IPS-NIHi11 (cell line): ENCODE measurements around the gene PLEKHA6.
"Not testable (repeated sequence)": the region's sequence is repeated elsewhere in the genome, so short reads cannot be mapped to it uniquely, and the experiment has no call there.

Experiments
- DNase-seq: peaks from one replicate; pipeline ENCODE4 v3.0.0; 2012; ENCODE audit warnings: mixed read lengths, low spot score

The PLEKHA6 gene

DNA sequence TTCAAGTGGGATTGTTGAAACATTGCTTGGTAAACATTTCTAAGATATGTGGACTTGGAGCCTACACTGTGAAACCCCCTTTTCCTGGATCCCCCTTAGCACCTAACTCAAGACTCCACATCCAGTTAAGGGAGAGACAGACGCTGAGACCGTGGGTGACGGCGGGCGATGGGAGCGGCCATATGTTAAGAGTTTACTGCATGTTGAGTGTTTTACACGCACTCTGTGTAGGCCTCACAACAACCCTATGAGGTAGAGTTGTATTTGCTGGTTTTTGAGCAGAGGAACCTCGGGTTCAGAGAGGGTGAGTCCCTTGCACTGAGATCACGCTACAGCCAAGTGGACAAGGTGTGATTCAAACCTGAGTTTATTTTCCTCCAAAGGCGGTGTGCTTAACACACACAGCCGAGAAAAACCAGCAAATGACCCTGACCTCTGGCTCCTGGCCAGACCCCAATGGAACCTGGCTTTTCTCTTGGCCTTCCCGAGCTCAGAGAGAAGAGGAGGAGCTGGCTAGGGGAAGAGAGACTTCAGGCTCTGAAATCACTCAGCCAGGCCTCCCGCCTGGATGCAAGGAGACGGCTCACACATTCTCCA lies 99.0 kb downstream of the PLEKHA6 start:
- no peak for DNase-seq

DNA sequence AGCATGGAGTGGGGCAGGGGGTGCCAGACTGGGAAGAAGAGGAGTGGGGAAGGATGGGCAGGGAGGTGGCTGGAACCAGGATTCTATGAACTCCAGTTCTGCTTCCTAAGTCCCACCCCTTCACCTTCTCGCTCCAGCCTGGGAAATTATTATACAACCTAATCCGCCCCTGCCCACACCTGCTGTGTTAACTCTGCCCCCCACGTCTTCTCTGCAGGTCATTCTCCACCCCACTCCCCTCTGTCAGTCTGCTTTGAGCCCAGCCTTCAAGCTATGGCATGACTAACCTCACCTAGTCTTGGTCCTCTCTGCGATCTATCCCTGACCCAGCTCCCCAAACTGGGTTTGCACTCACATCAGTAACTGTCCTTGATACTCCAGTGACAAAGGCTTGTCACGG lies 99.9 kb downstream of the PLEKHA6 start:
- no peak for DNase-seq

DNA sequence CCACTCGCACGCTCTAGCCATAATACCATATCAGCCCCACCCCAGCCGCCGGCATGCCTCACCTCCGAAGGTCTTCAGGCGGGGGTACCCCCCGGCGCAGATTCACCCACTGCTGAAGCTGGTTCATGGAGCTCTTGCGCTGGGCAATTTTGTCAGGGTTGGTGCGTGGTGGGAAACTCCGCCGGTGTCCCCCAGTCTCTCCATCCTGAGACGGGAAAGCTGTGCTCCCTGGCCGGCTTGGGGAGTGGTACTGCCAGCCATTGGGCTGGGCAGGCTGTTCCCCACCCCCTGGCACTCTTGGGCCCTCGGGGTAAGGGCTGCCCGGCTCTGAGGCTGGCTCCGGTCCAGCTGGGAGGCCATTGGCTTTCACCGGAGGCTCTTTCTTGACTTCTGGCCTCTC lies 100.5 kb downstream of the PLEKHA6 start:
- no peak for DNase-seq

DNA sequence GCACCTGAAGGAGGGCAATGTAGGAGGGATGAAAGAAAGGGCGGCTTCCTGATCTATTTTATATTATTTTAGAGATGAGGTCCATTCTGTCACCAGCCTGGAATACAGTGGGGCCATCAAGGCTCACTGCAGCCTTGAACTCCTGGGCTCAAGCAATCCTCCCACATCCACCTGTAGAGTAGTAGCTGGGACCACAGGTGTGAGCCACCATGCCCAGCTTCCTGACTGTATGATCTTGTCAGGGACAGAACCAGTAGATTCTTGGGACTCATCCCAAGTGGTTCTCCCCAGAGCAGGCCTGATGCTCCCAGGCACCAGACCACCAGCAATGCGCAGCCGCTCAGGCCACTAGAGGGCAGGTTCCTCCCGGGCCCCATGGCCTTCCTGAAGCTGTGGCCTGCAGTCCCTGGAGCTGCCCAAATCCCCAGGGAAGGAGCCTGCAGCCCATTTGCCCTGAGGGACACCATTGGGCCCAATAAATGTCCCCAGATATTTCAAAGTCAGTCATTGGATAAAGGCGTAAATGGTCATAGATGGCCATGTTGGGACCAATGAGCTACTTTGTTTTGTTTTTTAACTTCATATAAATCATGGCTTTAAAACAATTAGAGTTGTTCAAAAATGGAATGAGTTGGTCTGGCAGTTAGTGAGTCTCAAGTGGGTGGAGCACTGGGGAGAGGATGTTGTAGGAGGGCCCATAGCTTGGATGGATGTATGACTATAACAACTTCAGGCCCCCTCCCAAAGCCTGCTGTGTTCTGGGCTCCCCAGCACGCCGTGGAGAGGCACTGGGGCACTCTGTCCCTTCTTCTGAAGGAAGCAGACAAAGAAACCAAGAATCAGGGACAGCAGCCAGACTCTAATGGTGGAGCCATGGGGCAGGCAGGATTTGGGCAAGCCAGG lies 101.3 kb downstream of the PLEKHA6 start:
- DNase-seq, result peak; percentile 91

DNA sequence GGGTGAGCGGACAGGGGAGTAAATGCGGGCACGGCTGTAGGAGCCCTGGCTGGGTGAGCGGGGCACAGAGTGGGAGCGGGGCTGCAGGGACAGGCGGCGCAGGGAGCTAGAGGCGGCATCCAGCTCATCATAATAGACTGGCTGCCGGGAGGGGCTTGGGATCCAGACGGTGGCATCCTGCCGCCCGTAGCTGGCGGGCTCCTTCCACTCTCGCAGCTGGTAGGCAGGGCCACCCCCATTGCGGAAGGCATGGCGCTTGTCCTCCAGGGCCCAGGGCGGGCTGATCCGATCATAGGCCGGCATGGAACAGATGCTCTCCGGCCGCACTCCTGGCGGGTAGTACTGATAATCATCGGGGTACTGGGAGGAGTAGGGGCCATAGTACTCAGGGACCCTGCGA lies 102.3 kb downstream of the PLEKHA6 start:
- DNase-seq, result no peak

DNA sequence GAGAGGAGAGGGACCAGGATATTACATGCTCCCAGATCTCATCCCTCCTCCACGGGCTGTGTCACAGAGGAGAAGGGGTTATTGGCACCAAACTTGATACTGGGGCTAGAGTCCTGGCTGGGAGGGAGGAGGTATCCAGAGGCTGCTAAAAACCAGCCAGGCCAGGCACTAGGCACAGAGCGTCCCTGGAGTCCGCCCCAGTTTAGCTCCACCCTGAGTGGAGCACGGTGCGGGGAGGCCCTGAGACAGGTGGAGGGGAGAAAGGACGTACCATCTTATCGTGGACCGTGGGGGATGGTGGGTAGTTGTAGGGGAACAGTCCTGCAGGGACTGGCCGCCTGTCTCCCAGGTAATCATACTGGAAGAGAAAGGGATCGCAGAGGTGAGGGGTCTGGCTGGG lies 103.2 kb downstream of the PLEKHA6 start:
- no peak for DNase-seq

DNA sequence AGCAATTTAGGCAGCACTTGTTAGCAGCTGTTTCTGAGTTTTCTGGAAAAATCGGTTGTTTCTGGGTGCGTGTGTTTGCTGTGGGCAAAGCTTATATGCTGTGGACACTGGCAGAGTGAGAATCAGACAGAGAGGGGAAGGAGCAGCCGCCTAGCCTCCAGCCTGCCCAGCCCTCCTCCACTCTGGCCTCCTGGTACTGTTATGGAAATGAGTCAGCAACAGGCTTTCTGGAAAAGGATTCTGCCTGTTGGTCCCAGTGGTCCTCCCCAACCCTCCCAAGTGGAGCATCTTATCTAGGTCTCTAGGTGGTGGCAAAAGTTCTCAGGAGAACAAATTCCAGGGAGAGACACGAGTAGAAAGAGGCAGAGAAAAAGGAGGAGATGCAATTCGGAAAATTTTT lies 103.8 kb downstream of the PLEKHA6 start:
- DNase-seq, result peak; percentile 41

DNA sequence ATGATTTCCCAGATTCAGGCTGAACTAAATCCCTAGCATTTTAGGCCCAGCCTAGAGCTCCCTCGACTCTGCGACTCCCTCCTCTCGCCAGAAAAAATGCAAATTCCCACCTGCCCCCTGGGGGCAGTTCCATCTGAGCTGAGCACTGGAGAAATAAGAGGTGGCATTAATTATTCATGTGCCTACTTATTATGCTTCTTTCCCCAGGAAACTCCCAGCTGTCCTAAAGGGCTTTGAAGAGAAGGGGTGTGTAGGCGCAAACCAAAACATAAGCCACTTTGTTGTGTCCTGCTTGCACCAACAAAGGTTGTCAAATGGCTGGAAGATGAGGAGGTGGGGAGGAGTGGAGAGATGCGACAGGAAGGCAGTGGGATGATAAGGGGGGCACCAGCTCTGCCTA lies 104.5 kb downstream of the PLEKHA6 start:
- peak; percentile 53 for DNase-seq

DNA sequence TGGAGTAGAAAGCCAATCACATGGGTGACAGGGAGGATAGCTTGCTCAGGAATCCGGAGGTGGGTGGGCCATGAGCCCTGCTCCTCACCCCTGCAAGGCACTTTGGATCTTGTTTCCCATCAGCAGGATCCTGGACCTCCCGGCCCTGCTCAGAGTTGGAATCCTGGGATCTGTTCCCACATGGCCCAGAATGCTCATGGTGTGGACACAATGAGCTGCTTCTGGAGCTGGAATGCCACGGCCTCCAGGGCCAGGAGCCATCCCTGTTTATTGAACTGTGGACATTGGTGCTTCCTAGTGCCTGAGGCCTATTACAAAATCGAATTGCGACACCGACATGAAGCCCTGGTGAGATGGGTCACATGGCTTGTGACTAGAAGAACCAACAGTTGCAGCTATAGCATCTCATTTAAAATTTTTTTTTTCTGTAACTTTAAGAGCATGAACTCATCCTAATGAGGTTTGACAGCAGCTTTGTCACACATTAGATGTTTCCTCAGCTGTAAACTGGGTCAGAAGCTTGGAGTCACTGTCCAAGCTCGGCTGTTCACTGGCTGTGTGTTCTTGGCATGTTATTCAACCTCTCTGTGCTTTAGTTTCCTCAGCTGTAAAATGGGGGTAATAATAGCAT lies 105.6 kb downstream of the PLEKHA6 start:
- peak; percentile 47 for DNase-seq

DNA sequence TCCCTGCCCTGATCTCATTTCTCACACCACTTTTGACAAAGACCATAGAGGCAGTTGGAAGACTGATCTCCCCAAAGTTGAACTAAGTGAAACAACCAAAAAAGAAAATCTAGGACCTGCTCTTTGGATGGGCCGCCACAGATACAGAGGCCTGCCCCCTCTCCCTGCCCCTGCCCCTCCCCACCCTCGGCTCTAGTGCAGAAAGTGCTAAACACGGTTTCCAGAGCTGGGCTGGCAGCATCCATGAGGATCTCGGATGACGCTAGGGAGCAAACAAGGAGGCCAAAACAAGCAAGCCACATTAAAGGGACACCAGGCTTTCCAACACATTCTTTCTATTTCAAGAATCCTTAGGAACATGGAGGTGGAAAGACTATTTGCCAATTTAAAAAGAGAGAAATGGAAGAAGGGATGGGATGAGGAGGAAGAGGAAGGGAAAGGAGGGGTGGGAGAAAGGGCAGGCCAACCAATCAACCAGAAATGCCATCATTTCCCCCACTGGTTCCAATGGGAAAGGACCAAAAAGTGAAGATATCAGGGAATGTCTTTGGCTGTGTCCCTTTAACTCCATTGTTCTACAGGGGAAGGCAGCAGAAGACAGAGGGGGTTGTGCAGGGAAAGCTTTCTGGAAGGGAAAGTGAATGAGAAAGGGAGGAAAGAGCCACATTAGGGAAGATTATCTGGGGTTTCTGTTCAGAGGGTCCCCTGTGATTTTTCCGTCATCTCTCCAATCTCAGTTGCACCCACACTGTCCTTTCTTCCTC lies 107.6 kb downstream of the PLEKHA6 start:
- no peak for DNase-seq

DNA sequence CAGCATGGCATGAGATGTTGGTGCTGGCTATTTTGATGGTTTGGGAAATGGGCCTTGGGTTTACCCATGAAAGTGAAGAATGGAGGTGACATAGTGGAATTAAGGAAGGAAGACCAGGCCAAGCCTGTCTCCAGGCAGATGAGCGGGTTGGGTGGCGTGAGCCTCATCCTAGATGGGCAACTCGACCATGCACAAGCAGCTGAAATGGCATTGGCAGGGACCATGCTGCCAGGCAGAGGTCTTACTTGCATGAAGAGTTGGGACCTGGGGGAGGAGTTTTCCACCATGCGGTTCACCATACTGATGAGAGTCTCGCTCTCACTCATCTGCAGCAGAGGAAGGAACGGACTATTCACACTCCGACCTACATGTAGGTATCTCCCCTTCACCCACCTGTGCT lies 108.4 kb downstream of the PLEKHA6 start:
- DNase-seq, result no peak

DNA sequence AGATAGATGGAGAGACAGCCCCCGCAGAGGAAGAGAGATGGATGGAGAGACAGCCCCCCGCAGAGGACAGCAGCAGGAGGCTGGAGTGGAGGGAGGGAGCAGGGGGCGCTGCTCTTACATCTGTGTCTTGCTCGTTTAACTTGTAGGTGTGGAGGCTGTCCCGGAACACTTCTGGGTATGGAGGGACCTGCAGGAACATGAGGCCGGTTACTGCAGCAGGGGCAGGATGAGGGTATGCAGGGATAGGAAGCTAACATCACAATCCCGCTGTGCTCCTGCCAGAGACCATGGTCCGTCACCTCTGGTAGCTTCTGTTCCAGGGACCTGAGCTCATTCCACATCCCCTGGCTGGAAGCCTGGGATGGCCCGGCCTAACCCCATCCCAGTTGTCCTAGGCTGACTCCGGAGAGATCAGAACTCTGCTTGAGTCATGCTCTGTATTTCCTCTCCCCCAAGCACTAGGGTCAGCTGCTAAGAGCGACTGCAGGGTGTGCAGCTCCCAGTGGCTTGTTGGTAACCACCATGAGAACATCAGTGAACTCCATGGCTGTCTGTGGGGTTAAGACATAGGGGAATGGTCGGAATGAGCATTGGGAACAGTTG lies 109.2 kb downstream of the PLEKHA6 start:
- no peak for DNase-seq

DNA sequence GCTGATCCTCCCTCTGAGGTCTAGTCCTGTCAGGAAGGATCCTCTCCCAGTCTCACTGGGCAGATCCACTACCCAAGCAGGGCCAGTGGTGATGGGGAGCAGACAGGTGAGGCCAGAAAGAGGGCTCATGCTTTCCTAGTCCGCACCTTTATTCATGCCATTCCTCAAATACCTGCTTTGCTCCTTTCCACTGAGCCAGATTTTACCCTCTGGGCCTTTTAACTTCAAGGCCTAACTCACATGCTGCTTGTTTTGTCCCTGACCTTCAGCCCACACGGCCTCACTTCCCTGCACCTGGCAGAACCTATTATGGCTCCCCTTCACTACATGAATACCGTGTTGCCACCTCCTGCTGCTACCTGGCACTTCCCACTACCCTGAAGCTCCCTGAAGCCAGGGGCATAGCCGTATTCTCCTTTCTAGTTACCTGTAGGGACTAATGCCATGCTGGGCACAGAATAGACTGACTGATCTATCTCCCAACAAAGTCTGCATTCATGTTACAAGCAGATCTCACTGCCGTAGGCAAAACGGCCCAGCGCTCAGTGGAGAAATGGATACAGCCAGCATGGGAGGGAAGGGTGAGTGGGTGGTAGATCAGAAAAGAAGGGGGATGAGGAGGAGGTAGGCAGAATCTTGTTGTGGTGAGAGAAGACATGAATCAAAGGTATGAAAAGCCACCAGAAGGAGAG lies 109.8 kb downstream of the PLEKHA6 start:
- no peak for DNase-seq

DNA sequence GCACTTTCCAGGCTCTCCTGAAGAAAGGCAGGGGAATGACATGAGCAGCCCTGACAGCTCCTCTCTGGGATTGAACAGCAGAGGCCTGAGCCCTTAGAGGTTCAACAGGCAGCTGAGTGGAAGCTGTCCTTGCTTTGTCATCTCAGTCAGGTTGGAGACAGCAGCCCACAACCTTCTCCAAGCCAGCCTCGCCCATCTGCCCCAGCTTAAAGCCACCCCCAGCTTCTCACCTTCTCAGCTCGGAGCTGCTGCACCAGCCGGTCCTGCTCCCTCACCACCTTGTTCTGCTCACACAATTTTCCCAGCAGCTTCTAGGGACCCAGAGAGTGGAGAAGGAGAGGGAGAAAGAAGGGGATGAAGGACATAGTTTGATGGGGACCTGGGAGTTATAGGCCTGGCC lies 110.8 kb downstream of the PLEKHA6 start:
- no peak for DNase-seq

DNA sequence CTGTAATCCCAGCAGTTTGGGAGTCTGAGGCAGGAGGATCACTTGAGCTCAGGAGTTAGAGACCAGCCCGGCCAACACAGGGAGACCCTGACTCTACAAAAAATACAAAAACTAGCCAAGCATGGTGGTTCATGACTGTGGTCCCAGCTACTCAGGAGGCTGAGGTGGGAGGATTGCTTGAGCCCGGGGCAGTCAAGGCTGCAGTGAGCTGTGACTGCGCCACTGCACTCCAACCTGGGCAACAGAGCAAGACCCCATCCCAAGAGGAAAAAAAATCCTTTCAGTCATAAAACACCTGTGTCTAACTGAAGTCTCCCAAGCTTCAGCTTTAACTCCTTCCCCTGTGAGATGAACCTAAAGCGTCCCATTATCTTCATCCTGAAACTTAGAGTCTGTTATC lies 112.9 kb downstream of the PLEKHA6 start:
- no peak for DNase-seq

DNA sequence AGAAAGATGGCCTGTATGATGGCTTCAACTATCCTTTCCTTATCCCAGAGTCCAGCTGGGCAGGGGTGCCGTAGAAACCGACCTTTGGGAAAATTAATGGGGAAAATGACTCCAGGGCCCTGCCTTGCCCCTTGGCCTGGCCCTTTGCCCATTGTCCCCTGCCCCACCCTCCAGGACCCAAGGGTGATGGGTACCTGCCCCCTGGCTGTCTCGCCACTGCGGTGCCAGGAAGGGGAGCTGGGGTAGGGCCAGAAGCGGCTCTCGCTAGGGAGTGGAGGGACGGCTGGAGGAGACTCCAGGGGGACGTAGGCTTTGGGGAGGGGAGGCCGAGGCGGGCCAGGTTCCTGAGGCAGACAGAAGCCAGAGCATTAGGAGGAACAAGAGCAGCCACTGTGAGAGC lies 116.8 kb downstream of the PLEKHA6 start:
- DNase-seq, result no peak

DNA sequence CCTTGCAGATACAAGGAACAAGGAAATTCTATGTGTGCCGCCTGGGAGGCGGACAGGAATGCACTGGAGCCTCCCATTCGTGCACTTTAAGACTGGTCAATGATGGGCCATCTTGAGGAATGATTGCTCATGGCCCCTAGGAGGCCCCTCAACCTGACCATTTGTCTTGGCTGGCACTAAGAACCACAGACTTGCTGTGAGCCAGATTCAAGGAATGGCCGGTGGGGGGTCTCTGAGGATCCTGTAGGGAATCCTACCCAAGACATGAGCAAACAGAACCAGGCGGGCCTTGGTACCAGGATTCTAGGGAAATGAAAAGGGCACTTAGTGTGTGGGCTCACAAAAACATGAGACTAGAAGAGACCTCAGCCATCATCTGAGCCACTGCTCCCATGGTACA lies 117.8 kb downstream of the PLEKHA6 start:
- no peak for DNase-seq

DNA sequence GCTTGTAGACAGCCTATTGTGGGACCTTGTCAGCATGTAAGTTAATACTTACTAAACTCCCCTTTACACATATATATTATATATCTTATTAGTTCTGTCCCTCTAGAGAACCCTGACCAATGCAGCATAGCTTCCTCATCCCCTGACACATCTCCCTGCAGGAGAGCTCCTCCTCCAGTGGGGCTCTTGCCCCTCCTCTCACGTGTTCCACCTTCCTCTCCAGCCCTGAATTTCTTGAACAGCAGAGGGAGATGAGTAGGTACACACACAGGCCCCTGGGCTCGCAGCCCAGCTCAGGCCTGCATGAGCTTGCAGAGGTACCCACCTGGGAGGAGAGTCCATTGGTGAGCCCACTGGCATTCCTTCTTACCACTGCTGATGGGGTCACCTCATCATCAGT lies 118.7 kb downstream of the PLEKHA6 start:
- DNase-seq, result no peak

DNA sequence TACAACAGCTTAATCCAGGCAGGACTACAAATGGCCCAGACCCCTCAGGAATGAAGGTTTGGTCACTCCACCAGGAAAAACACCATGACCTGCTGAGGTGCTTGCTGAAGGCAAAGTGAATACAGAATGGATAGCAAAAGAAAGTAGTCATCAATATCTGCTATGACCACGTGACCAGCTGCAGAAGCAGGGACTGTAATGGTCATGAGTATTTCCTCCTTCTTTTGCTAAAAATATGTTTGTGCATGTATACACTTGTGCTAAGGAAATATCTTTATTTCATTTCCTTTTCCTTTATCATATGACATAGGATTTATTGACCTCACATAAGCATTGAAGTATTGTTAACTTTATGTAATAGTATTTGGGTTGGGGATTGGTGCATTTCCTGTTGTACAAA lies 119.5 kb downstream of the PLEKHA6 start:
- DNase-seq, result no peak

DNA sequence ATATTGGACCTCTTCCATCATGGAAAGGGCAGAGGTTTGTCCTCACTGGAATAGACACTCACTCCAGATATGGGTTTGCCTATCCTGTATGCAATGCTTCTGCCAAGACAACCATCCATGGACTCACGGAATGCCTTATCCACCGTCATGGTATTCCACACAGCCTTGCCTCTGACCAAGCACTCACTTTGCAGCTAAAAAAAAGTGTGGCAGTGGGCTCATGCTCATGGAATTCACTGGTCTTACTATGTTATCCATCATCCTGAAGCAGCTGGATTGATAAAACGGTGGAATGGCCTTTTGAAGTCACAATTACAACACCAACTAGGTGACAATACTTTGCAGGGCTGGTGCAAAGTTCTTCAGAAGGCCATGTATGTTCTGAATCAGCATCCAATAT lies 120.3 kb downstream of the PLEKHA6 start:
- not testable (repeated sequence) for DNase-seq

DNA sequence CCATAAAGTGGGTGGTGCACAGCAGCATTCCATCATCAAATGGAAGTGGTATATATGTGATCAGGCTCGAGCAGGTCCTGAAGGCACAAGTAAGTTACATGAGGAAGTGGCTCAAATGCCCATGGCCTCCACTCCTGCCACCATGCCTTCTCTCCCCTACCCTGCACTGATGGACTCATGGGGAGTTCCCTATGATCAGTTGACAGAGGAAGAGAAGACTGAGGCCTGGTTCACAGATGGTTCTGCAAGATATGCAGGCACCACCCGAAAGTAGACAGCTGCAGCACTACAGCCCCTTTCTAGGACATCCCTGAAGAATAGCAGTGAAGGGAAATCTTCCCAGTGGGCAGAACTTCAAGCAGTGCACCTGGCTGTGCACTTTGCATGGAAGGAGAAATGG lies 121.2 kb downstream of the PLEKHA6 start:
- DNase-seq, result not testable (repeated sequence)
